Measurements from ENCODE around the gene METTL5. TPM values are rescaled to one million over a fixed set of nuclear protein-coding genes. Genes with fewer than 3 reads are reported as not detected.
A peak's percentile ranks its signal among the peaks of the same experiment; 100 is the strongest.

Gene METTL5
- total and polyA plus RNA-seq, 9 of the 15 experiments (the other 6 are each of a cell fraction or from before 2014, with no cell fraction given), result 149 to 471 (median 224) TPM

GRCh38 chr2:169860149-169860548 lies 35.4 kb upstream of the METTL5 start (continued):
- TF ChIP-seq, protein P1, sequence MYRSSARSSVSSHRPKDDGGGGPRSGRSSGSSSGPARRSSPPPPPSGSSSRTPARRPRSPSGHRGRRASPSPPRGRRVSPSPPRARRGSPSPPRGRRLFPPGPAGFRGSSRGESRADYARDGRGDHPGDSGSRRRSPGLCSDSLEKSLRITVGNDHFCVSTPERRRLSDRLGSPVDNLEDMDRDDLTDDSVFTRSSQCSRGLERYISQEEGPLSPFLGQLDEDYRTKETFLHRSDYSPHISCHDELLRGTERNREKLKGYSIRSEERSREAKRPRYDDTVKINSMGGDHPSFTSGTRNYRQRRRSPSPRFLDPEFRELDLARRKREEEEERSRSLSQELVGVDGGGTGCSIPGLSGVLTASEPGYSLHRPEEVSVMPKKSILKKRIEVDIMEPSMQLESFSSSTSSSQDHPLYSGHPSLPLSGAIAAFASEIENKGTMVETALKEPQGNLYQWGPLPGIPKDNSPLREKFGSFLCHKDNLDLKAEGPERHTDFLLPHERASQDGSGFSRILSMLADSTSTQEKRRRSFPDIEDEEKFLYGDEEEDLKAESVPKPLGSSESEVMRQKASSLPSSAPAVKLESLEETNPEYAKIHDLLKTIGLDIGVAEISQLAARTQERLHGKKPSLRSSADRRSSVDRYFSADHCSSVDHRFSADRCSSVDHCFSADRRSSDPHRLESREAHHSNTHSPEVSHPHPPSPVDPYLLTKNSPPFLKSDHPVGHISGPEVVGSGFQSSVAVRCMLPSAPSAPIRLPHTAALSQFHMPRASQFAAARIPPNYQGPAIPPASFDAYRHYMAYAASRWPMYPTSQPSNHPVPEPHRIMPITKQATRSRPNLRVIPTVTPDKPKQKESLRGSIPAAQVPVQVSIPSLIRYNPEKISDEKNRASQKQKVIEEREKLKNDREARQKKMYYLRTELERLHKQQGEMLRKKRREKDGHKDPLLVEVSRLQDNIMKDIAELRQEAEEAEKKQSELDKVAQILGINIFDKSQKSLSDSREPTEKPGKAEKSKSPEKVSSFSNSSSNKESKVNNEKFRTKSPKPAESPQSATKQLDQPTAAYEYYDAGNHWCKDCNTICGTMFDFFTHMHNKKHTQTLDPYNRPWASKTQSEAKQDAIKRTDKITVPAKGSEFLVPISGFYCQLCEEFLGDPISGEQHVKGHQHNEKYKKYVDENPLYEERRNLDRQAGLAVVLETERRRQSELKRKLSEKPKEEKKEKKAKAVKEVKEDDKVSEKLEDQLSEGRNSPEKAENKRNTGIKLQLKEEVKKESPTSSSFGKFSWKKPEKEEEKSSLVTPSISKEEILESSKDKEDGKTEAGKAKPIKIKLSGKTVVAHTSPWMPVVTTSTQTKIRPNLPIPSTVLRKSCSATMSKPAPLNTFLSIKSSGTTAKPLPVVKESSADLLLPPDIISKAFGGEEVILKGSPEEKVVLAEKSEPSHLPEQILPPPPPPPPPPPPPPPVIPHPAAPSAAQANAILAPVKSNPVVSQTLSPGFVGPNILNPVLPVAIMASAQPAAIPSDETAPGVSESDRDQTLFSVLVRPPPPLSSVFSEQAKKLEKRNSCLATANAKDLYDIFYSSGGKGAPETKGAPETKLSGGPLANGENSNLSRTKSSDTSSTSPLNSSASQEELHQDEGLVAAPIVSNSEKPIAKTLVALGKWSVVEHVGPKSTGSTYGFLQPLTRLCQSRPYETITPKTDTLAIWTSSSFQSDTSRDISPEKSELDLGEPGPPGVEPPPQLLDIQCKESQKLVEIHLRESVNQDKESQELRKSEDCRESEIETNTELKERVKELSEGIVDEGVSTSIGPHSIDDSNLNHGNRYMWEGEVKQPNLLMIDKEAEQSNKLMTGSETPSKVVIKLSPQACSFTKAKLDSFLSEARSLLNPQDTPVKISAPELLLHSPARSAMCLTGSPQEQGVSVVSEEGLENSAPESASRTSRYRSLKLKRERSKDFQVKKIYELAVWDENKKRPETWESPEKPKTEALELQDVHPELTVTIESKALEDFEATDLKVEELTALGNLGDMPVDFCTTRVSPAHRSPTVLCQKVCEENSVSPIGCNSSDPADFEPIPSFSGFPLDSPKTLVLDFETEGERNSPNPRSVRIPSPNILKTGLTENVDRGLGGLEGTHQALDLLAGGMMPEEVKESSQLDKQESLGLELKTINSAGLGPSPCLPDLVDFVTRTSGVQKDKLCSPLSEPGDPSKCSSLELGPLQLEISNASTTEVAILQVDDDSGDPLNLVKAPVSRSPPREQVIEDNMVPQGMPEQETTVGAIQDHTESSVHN (IDR thresholded peaks at IDR 0.05; ENCODE audit: borderline replicate concordance in 1 of 2, low read depth in 1 of 2), result no peak
- TF ChIP-seq ZZZ3 (IDR thresholded peaks at IDR 0.05) (no peak), ARID3A (IDR thresholded peaks at IDR 0.05; ENCODE audit: borderline replicate concordance, low read depth, low read length) (no peak), HDAC3 (IDR thresholded peaks at IDR 0.05; ENCODE audit: borderline replicate concordance, partially characterized antibody) (no peak), BCOR (IDR thresholded peaks at IDR 0.05) (0 out of 2 replicates have a peak, but pooled peaks have one; percentile 29), E2F3 (CRISPR knock-in tag; IDR thresholded peaks at IDR 0.05) (no peak), ZEB2 (IDR thresholded peaks at IDR 0.05) (0 out of 2 replicates have a peak, but pooled peaks have one; percentile 19), JUN (IDR thresholded peaks at IDR 0.05; ENCODE audit: borderline replicate concordance, low read depth, low read length) (no peak), JUN (CRISPR knock-in tag; IDR thresholded peaks at IDR 0.05; ENCODE audit: borderline replicate concordance) (no peak), PHTF2 (CRISPR knock-in tag; IDR thresholded peaks at IDR 0.05) (no peak), SRF (CRISPR knock-in tag; IDR thresholded peaks at IDR 0.05) (no peak), RBBP5 (IDR thresholded peaks at IDR 0.05; ENCODE audit: borderline replicate concordance, insufficient read depth, low read length, poor library complexity, severe bottlenecking) (no peak), ESRRB (CRISPR knock-in tag; IDR thresholded peaks at IDR 0.05; ENCODE audit: borderline replicate concordance) (no peak), ZNF707 (CRISPR knock-in tag; conservative IDR thresholded peaks at IDR 0.05) (no peak), TFE3 (CRISPR knock-in tag; IDR thresholded peaks at IDR 0.05) (no peak), KDM2B (CRISPR knock-in tag; IDR thresholded peaks at IDR 0.05) (no peak), TAF1 (IDR thresholded peaks at IDR 0.05; ENCODE audit: control insufficient read depth, extremely low read depth, insufficient read depth, low read length, severe bottlenecking) (no peak)

Measured in K562 (cell line).